Stomach smooth muscle (tissue), 2 donors: Measurements from ENCODE around the gene FBLN2.

Experiments used
- H3K27ac ChIP-seq: one replicate; pipeline ENCODE4 v1.7.0; 2013; ENCODE audit warnings: mild to moderate bottlenecking, low read length, inconsistent platforms
- H3K27me3 ChIP-seq, 2 donors: one replicate each; pipeline ENCODE4 v1.7.0; 2013; ENCODE audit warnings: low read length in 2 of 2; ENCODE audit not compliant: insufficient read depth in 2 of 2, control insufficient read depth in 1 of 2
- H3K36me3 ChIP-seq, 2 donors: one replicate each; pipeline ENCODE4 v1.7.0; 2013; ENCODE audit warnings: low read length in 2 of 2; ENCODE audit not compliant: control insufficient read depth in 2 of 2, insufficient read depth in 2 of 2
- H3K4me1 ChIP-seq: one replicate; pipeline ENCODE4 v1.7.0; 2013; ENCODE audit warnings: low read length; ENCODE audit not compliant: control insufficient read depth, insufficient read depth
- H3K4me3 ChIP-seq, 2 donors: one replicate each; pipeline ENCODE4 v1.7.0; 2013; ENCODE audit warnings: low read length in 2 of 2
- H3K9ac ChIP-seq, 2 donors: one replicate each; pipeline ENCODE4 v1.7.0; 2013; ENCODE audit warnings: low read length in 2 of 2, mild to moderate bottlenecking in 1 of 2
- H3K9me3 ChIP-seq, 2 donors: one replicate each; pipeline ENCODE4 v1.7.0; 2013; ENCODE audit warnings: low read length in 2 of 2; ENCODE audit not compliant: control insufficient read depth in 2 of 2
- donor health status: healthy.
- donor health status: Pancreatic carcinoma.

The FBLN2 gene

GRCh38 chr3:13533885-13534301, 15.0 kb upstream of the FBLN2 start:
- no peak overlapping the region for H3K4me3 ChIP-seq
- H3K4me1 ChIP-seq, result peaks cover 10% of the 10 kb centered on the region
- no peak overlapping the region for H3K9ac ChIP-seq
- H3K36me3 ChIP-seq, result no peaks in the 10 kb centered on the region
- H3K9me3 ChIP-seq, result peaks cover 0 to 3% of the 10 kb centered on the region in 2 donors
- H3K27ac ChIP-seq, result no peak overlapping the region
- H3K27me3 ChIP-seq, result peaks cover 3 to 9% of the 10 kb centered on the region in 2 donors

GRCh38 chr3:13535526-13535875, 13.4 kb upstream of the FBLN2 start:
- H3K4me1 ChIP-seq, result peaks cover 7% of the 10 kb centered on the region
- peaks cover 0 to 3% of the 10 kb centered on the region in 2 donors for H3K9me3 ChIP-seq
- H3K4me3 ChIP-seq, result no peak overlapping the region
- H3K27ac ChIP-seq, result no peak overlapping the region
- peaks cover 3 to 6% of the 10 kb centered on the region in 2 donors for H3K27me3 ChIP-seq
- H3K9ac ChIP-seq, result no peak overlapping the region
- no peaks in the 10 kb centered on the region for H3K36me3 ChIP-seq

- H3K27ac ChIP-seq, result no peak overlapping the region
- H3K36me3 ChIP-seq, result no peaks in the 10 kb centered on the region
- no peak overlapping the region for H3K4me3 ChIP-seq
- peaks cover 7% of the 10 kb centered on the region for H3K4me1 ChIP-seq
- H3K9me3 ChIP-seq, result peaks cover 0 to 3% of the 10 kb centered on the region in 2 donors
- peaks cover 3 to 6% of the 10 kb centered on the region in 2 donors for H3K27me3 ChIP-seq
- H3K9ac ChIP-seq, result no peak overlapping the region
Measured at GRCh38 chr3:13535905-13536304, 13.0 kb upstream of the FBLN2 start.

- Histone ChIP-seq H3K36me3 (no peaks in the 10 kb centered on the region), H3K9ac (no peak overlapping the region), H3K27ac (no peak overlapping the region), H3K4me3 (no peak overlapping the region), H3K4me1 (peaks cover 7% of the 10 kb centered on the region), H3K27me3 (peaks cover 3 to 6% of the 10 kb centered on the region in 2 donors), H3K9me3 (peaks cover 0 to 3% of the 10 kb centered on the region in 2 donors)
Measured at GRCh38 chr3:13536432-13536831, 12.5 kb upstream of the FBLN2 start.

- peaks cover 7% of the 10 kb centered on the region for H3K4me1 ChIP-seq
- H3K27me3 ChIP-seq, result peaks cover 3 to 6% of the 10 kb centered on the region in 2 donors
- H3K9me3 ChIP-seq, result peaks cover 0 to 3% of the 10 kb centered on the region in 2 donors
- H3K9ac ChIP-seq, result no peak overlapping the region
- no peaks in the 10 kb centered on the region for H3K36me3 ChIP-seq
- H3K27ac ChIP-seq, result no peak overlapping the region
- no peak overlapping the region for H3K4me3 ChIP-seq
Measured at GRCh38 chr3:13536832-13537231, 12.1 kb upstream of the FBLN2 start.

GRCh38 chr3:13537244-13537908, 11.5 kb upstream of the FBLN2 start:
- H3K27me3 ChIP-seq, result peaks cover 3 to 6% of the 10 kb centered on the region in 2 donors
- H3K4me3 ChIP-seq, result no peak overlapping the region
- no peak overlapping the region for H3K9ac ChIP-seq
- H3K9me3 ChIP-seq, result peaks cover 0 to 6% of the 10 kb centered on the region in 2 donors
- H3K36me3 ChIP-seq, result no peaks in the 10 kb centered on the region
- no peak overlapping the region for H3K27ac ChIP-seq
- peaks cover 7% of the 10 kb centered on the region for H3K4me1 ChIP-seq

GRCh38 chr3:13537909-13538296, 11.0 kb upstream of the FBLN2 start:
- Histone ChIP-seq H3K27me3 (peaks cover 3 to 6% of the 10 kb centered on the region in 2 donors), H3K4me1 (peaks cover 7% of the 10 kb centered on the region), H3K4me3 (no peak overlapping the region), H3K27ac (no peak overlapping the region), H3K9ac (no peak overlapping the region), H3K36me3 (no peaks in the 10 kb centered on the region), H3K9me3 (peaks cover 0 to 6% of the 10 kb centered on the region in 2 donors)

- no peak overlapping the region for H3K4me3 ChIP-seq
- H3K36me3 ChIP-seq, result no peaks in the 10 kb centered on the region
- peaks cover 4% of the 10 kb centered on the region for H3K4me1 ChIP-seq
- H3K9ac ChIP-seq, result no peak overlapping the region
- H3K27me3 ChIP-seq, result peaks cover 3 to 6% of the 10 kb centered on the region in 2 donors
- H3K9me3 ChIP-seq, result peaks cover 0 to 6% of the 10 kb centered on the region in 2 donors
- H3K27ac ChIP-seq, result no peak overlapping the region
Measured at GRCh38 chr3:13538520-13539291, 10.2 kb upstream of the FBLN2 start.

GRCh38 chr3:13539292-13539638, 9.7 kb upstream of the FBLN2 start:
- Histone ChIP-seq H3K36me3 (no peaks in the 10 kb centered on the region), H3K9ac (no peak overlapping the region), H3K4me3 (no peak overlapping the region), H3K9me3 (peaks cover 0 to 6% of the 10 kb centered on the region in 2 donors), H3K27ac (no peak overlapping the region), H3K27me3 (peaks cover 3 to 6% of the 10 kb centered on the region in 2 donors), H3K4me1 (peaks cover 4% of the 10 kb centered on the region)

- Histone ChIP-seq H3K36me3 (no peaks in the 10 kb centered on the region), H3K9me3 (peaks cover 0 to 6% of the 10 kb centered on the region in 2 donors), H3K9ac (no peak overlapping the region), H3K4me3 (no peak overlapping the region), H3K4me1 (peaks cover 7% of the 10 kb centered on the region), H3K27ac (no peak overlapping the region), H3K27me3 (peaks cover 3 to 6% of the 10 kb centered on the region in 2 donors)
Measured at GRCh38 chr3:13539671-13540070, 9.3 kb upstream of the FBLN2 start.
